UCSD-AML1 (cell line): ENCODE measurements around the gene INPP4B.

ENCODE experiments used
- DNase-seq: peaks from one replicate; lab custom pipeline; 2025; ENCODE audit not compliant: unreplicated experiment; lab: John Stamatoyannopoulos, UW

Gene INPP4B

GRCh38 chr4:142846108-142846728 is at the start of gene INPP4B:
TSS of gene INPP4B (minus strand) at chr4:142846301.
- peak; percentile 75 for DNase-seq

DNA sequence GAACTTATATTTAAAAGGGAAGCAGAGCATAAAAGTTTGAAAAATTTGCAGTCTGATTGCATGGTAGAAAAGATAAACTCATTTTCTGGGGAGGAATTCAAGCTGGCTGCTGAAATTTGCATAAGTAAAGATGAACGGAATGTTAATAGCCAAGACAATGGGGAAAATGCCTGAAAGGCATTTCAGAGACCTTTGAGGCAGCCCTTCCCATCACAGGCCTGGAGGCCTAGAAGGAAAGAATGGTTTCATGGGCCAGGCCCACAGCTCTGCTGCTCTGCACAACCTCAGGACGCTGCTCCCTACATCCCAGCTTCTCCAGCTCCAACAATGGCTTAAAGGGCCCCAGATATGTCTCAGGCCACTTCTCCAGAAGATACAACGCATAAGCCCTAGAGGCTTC is 46.9 kb upstream of the INPP4B start:
- DNase-seq: no peak

DNA sequence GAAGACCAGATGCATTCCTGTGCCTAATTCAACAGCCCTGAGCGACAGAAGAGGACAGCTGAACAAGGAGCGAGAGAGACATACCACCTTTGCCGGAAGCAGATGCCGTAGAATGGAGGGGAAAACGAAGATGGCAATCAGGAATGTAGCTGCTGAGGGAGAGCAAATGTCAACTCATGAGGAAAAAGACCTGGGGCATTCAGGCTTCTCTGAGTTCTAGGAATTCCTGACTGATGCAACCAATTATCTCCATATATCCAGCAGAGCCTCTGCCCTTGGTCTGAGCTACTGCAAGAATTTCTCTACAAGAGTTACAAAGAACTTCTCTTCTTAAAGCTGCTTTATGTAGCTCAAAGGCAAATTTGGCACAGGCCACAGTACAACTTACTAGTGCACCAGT is 40.5 kb upstream of the INPP4B start:
- no peak for DNase-seq

DNA sequence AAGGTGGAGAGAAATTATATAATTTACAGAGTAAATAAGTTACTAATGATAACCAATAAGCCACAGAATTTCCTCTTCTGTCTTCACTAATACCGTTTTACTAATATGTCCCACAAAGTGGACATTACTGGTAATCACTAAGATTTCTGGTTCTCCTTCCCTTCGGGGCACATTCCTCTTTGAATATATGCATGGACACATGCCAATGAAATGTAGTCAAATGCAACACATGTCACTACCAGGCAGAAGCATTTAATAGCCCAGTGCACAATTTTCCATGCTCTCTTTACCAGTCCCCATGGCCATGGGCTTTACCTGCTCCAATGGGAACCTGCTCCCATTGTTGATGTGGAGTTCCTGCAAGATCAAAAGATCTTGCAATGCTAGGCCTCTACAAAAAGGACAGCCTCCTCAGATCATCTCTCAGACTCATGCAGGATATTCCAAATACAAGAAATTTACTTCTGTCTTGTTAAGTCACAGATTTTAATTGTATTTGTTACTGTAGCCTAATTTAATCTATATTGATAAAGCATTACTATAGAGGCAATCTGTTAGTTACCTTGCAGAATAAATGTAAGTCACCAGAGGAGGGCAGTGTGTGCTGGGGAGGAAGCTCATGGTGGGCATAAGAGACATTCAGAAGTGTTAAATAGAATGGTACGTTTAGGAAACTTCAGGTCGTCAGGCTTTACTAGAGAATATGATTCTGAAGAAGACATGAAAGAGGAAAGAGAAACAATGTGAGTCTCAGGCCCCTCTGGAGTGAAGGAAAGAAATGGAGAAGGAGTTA is 37.1 kb upstream of the INPP4B start:
- no peak for DNase-seq

DNA sequence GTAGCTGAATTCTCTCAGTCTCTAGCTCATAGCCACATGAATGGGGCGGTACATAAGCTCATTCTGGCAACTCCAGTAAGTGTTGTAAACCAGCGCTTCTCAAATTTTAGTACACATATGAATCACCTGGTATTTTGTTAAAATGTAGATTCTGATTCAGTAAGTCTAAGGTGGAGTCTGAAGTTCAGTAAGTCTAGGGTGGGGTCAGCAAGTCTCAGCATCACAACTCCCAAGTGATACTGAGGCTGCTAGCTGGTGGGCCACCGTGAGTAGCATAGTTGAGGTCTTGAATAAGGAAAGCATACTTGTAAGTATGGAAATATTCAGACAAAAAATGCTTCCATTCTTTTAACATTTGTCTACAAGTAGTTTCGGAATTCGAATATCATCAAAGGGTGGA is 36.1 kb upstream of the INPP4B start:
- no peak for DNase-seq

- no peak for DNase-seq
Observed at GRCh38 chr4:142881331-142881730, 35.2 kb upstream of the INPP4B start.

- DNase-seq: no peak
Observed at GRCh38 chr4:142875117-142875516, 29.0 kb upstream of the INPP4B start.

- no peak for DNase-seq
Observed at GRCh38 chr4:142874684-142875083, 28.6 kb upstream of the INPP4B start.

DNA sequence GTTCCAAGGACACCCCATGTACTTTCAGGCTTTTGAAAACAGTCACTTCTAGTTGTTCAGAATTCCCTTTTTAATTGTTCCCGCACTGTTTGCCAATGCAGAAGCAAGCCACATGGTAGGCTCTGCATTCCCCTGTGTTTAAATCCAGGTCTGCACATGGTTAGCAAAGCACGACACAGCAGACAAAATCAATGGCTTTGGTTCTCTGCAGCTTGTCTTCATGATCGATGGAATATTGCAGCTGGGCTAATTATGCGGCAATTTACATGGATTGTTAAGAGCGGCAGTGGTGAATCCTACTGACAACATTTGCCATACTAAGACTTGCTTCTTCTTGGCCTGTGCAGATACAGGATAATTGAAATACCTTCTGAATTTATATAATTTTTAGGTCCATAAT is 20.6 kb upstream of the INPP4B start:
- no peak for DNase-seq

GRCh38 chr4:142861351-142861750 is 15.2 kb upstream of the INPP4B start:
- DNase-seq: no peak

DNA sequence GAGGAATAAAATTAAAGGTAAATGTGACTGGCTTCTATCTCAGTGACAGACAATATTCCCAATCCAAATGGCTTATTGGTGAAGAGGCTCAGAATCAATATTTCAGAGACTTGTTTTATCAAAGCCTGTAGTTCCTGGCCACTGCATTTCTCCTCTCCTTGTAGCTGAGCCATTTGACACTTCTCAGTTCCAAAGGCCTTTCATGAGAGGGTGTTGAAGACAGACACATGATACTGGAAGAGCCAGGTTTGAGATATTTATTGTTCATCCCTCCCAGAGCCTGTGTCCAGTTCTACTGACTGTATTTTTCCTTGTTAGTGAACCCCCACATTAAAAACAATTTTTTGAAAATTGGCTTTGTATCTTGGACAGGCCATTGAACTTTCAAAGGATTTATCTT is 12.9 kb upstream of the INPP4B start:
- no peak for DNase-seq

DNA sequence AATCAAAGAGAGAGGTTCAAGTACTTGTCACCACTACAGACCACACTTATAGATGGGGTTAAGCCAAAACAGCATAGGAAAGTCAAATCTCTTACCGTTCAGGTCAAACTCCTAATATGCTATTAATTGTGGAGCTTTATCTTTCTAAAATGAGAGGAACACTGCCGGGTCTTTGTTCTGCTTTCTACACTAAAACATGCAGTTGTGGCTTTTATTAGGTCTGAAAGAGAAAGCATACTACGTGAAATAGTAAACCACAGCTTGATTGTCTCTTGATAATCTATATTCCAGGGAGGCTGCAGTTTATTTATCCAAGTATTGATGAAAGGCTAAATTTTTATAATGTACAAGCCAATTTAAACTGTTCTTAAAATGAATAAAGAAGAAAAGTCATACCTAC is 12.3 kb upstream of the INPP4B start:
- DNase-seq: no peak

- no peak for DNase-seq
Observed at GRCh38 chr4:142856576-142856975, 10.5 kb upstream of the INPP4B start.

DNA sequence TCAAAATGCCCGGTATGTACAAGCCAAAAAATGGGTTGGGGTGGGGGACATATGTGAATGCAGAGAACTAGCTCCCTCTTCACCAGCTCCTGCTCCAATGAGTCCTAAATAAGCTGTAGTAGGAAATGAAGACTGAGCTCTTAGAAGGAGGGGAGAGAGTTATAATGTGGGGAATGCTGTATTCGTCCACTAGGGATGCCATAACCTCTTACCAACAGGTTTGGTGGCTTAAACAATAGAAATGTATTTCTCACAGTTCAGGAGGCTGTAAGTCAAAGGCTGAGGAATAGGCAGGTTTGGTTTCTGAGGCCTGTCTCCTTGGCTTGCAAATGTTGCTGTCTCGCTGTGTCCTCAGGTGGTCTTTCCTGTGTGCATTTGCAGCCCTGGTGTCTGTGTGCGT is 4.4 kb upstream of the INPP4B start:
- no peak for DNase-seq

GRCh38 chr4:142846729-142847596 is 862 bp upstream of the INPP4B start:
- peak; percentile 69 for DNase-seq

GRCh38 chr4:142845293-142846107 is 601 bp downstream of the INPP4B start:
- peak; percentile 63 for DNase-seq

DNA sequence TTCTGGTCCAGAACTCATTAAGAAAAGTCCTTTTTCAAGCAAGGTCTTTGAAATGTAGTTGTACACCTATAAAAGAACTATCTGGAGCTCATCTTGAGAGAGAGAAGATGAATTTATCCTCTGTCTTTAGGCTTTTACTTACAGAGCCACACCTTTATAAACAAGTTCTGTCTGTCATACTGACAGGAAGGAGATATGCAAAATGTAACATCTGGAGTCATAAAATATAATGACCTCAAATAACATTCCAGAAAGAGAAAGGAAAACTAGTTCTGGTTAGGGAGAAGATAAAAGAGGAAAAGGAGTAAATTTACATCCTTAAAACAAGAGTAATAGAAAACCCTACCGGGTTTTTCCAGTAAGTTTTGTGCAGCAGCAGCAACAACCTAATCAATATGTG is 1.3 kb downstream of the INPP4B start:
- DNase-seq: no peak

- DNase-seq: no peak
Observed at GRCh38 chr4:142840516-142841123, 5.5 kb downstream of the INPP4B start.

GRCh38 chr4:142838778-142839177 is 7.3 kb downstream of the INPP4B start:
- DNase-seq: no peak

DNA sequence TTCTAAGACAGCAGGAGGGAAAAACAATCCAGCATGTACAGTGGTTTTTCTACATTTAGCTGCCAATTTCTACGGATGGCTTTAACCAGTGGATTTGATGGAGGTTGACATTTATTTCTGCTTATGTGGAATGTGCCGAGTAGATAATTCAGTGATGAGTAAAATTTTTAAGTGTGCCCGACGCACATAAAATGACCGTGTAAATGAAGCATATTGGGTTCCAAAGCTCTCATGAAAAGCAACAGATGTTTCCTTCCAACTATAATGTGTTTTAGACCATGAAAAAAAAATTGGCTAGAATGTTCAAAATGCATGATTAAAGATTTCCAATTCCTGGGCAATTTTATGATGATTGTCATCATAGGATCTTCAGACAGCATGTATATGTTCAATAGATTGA is 14.1 kb downstream of the INPP4B start:
- DNase-seq: no peak
